HG03354 (cell line): ENCODE data around the gene YAP1.
"Not testable (repeated sequence)": the region's sequence is repeated elsewhere in the genome, so short reads cannot be mapped to it uniquely, and the experiment has no call there.

ENCODE experiments used
- ATAC-seq: cut with Tn5 transposase; IDR thresholded peaks from one replicate; pipeline ENCODE4 v1.9.1; 2021; ENCODE audit warnings: mild to moderate bottlenecking; ENCODE audit not compliant: unreplicated experiment, poor library complexity, severe bottlenecking

Gene YAP1

DNA sequence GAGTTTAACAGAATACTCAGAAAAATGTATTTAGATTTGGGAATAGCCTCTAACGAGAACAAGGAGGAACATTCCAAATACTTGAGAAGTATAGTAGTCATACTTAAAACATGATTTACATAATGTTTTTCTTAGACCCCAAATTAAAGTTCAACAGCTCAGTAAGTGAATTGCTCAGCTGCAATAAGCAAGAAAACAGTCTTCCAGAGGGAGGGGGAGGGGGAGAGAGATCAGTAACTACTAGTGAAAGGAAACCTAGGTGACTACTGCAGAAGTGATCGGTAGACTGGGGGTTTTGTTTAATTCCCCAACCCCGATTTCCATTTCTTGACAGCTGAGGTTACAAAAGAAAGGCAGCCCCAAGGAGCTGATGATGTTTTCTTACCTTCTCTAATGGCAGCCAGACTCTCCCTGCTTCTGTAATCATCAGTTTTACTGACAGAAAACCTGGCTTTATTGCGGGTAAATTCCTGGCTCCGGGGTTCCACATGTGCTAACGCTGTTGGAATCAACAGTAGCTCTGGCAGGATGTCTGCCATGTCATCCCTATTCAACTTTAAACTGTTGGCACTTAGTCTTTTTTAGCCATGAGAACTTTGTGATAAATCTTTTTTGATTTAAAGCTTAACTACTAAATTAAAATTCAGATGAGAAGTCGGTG, 124.7 kb downstream of the YAP1 start:
- ATAC-seq = no peak

GRCh38 chr11:102237096-102237735, 127.0 kb downstream of the YAP1 start:
- ATAC-seq = no peak

- no peak for ATAC-seq
Measured at GRCh38 chr11:102238391-102238821, 128.2 kb downstream of the YAP1 start.

GRCh38 chr11:102239448-102239847, 129.2 kb downstream of the YAP1 start:
- ATAC-seq = no peak

- no peak for ATAC-seq
Measured at GRCh38 chr11:102239911-102240310, 129.7 kb downstream of the YAP1 start.

DNA sequence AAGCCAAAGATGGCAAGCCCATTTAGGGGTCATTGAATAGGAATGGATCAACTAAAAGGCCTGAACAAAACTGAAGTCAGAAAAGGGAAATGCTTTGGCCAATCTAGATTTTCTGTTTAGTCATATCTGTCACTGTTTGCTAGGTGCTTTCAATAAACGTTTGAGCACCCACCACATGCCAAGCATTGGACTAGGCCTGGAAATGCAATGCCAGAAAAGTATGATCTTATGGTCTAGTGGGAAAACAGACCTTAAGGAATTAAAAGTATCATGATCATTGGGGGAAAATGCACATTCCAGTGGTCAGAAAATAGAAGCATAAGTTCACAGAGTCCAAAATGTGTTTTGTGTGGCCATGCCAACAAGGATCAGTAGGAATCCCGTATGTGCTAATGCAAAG, 130.3 kb downstream of the YAP1 start:
- ATAC-seq = no peak

- no peak for ATAC-seq
Measured at GRCh38 chr11:102241026-102241425, 130.8 kb downstream of the YAP1 start.

- no peak for ATAC-seq
Measured at GRCh38 chr11:102243399-102243884, 133.2 kb downstream of the YAP1 start.

GRCh38 chr11:102244681-102245409, 134.6 kb downstream of the YAP1 start:
- no peak for ATAC-seq

- ATAC-seq = no peak
Measured at GRCh38 chr11:102251423-102251822, 141.2 kb downstream of the YAP1 start.

DNA sequence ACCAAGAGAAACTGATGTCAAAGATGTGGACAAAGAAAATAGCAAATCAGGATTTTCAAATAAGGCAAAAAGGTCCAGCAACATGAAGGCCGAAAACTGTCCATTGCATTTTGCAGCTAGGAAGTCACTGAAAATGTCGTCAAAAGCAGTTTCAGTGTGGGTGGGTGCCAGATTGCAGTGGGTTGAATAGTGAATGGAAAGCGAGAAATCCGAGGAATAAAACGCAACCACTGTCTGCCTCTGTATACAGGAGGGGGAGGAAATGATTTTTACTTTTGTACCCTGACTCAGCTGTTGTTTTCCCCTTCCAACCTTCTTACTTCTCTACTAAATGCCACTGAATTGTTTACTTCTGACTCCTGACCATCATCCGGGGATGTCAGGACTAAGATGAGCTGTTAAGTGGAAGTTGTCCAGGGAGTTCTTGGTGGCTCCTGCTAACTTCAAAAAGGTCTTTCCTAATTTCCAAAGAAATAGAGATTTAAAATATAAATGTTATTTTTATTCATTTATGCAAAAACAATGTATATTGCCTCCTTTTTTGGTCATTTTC, 142.2 kb downstream of the YAP1 start:
- no peak for ATAC-seq

- ATAC-seq = no peak
Measured at GRCh38 chr11:102253020-102253715, 142.9 kb downstream of the YAP1 start.

- ATAC-seq = no peak
Measured at GRCh38 chr11:102254047-102254446, 143.8 kb downstream of the YAP1 start.

- ATAC-seq = no peak
Measured at GRCh38 chr11:102256251-102256650, 146.0 kb downstream of the YAP1 start.

GRCh38 chr11:102260241-102260640, 150.0 kb downstream of the YAP1 start:
- no peak for ATAC-seq

GRCh38 chr11:102263379-102264003, 153.2 kb downstream of the YAP1 start:
- no peak for ATAC-seq

DNA sequence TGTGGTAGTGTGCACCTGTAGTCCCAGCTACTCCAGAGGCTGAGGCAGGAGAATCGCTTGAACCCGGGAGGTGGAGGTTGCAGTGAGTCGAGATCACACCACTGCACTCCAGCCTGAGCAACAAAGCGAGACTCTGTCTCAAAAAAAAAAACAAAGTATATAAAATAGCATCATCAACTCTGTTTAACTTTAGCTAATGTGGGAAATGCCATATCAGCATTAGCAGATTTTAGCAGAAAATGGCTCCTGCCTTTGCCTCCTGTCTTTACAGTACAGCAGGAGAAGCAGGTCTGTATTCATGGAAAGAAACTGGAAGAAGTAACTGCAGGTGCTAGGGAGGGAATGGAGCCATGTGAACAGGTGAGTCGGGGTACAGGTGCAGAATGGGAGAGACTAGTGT, 154.5 kb downstream of the YAP1 start:
- ATAC-seq = not testable (repeated sequence)

DNA sequence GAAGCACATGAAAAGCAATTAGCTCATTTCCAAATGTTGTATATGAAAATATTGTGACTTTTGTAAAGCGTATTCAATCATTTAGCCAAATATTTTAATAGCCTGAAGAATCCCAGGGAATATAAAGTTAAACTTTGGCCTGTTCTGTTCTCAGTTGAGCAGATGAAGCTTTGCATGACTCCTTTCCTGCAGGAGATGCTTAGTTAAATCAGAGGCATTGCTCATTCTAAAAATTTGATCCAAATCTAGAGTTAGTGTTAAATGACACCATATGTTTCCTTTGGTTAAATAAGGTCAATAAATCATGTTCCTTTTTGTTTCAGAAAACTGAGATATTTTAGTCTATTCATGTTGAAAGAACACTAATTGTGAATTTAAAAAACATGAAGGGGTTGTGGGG, 155.9 kb downstream of the YAP1 start:
- ATAC-seq = no peak

DNA sequence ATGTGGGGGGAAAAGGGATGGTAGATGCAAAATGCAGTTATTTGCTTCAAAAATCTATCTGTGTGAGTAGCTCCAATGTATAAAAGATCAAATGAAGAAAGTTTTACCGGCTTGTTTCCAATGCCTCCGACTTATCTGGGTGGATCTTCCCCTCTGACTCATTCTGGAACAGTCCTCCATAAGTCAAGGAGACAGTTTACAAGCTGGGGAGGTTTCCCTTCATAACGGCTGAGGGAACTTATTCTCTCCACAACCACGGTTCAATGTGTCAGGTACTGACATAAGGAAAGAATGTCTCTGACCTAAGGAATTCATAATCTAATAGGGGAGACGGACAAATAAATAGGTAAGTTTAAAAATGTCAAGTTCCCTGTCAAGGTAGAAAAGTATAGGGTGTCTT, 157.4 kb downstream of the YAP1 start:
- ATAC-seq = no peak
